GM23338 (cell line): Measurements from ENCODE around the gene CIB1.

Experiments used
- CREB1 ChIP-seq: fragments of 250-450 bp; sonication (Bioruptor Pico); IDR thresholded peaks from 2 replicates; pipeline ENCODE4 v1.5.0; 2020; ENCODE audit warnings: low read depth, mild to moderate bottlenecking, moderate library complexity
- EZH2 ChIP-seq: fragments of 200-600 bp; sonication (generic); IDR thresholded peaks from one replicate; pipeline ENCODE4 v1.8.0; 2017; ENCODE audit warnings: antibody characterized with exemption, mild to moderate bottlenecking, low read depth; ENCODE audit not compliant: unreplicated experiment
- EZH2phosphoT487 ChIP-seq: fragments of 200-600 bp; sonication (generic); IDR thresholded peaks from one replicate; pipeline ENCODE4 v1.8.1; 2018; ENCODE audit warnings: antibody characterized with exemption; ENCODE audit not compliant: unreplicated experiment
- JUNB ChIP-seq: IDR thresholded peaks from one replicate; pipeline ENCODE4 v1.6.1; 2016; ENCODE audit warnings: antibody characterized with exemption; ENCODE audit not compliant: unreplicated experiment
- POLR2AphosphoS5 ChIP-seq: IDR thresholded peaks from 2 replicates; pipeline ENCODE4 v1.6.1; 2016; ENCODE audit warnings: antibody characterized with exemption, low read depth
- TF ChIP-seq, protein P1 (sequence below), 2 experiments: fragments of 200-600 bp in 1 of 2; sonication (generic) in 1 of 2; conservative IDR thresholded peaks; 2 replicates each; pipeline versions ENCODE4 v1.5.1 to v1.6.1; 2016 to 2017; ENCODE audit warnings: antibody characterized with exemption in 2 of 2, low read depth in 2 of 2, mild to moderate bottlenecking in 2 of 2, moderate library complexity in 1 of 2
- TF ChIP-seq, protein P2 (sequence below): IDR thresholded peaks from one replicate; pipeline ENCODE4 v1.6.1; 2018; ENCODE audit warnings: antibody characterized with exemption; ENCODE audit not compliant: unreplicated experiment

DNA sequence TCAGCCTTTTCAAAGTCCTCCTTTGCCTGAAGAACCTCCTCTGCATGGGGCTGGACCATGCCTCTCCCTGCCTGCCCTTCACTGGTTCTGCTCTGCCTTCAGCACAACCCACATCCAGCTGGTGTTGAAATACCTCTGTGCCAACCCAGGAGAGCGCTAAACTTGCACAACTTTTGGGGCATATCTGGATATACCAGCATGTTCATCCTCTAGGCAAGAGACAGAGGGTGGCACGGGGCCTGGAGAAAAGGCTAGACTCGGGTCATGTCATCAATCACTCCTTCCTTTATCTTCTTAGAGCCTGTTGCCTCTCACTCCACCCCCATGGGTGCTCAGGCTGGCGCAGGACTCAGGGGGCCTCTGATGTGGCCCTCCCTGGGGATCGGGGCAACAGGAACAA, 27.9 kb downstream of the CIB1 start:
- TF ChIP-seq, protein P1, sequence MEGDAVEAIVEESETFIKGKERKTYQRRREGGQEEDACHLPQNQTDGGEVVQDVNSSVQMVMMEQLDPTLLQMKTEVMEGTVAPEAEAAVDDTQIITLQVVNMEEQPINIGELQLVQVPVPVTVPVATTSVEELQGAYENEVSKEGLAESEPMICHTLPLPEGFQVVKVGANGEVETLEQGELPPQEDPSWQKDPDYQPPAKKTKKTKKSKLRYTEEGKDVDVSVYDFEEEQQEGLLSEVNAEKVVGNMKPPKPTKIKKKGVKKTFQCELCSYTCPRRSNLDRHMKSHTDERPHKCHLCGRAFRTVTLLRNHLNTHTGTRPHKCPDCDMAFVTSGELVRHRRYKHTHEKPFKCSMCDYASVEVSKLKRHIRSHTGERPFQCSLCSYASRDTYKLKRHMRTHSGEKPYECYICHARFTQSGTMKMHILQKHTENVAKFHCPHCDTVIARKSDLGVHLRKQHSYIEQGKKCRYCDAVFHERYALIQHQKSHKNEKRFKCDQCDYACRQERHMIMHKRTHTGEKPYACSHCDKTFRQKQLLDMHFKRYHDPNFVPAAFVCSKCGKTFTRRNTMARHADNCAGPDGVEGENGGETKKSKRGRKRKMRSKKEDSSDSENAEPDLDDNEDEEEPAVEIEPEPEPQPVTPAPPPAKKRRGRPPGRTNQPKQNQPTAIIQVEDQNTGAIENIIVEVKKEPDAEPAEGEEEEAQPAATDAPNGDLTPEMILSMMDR (conservative IDR thresholded peaks at IDR 0.05; ENCODE audit: low read depth in 2 of 2): no peak
- TF ChIP-seq, protein P2, sequence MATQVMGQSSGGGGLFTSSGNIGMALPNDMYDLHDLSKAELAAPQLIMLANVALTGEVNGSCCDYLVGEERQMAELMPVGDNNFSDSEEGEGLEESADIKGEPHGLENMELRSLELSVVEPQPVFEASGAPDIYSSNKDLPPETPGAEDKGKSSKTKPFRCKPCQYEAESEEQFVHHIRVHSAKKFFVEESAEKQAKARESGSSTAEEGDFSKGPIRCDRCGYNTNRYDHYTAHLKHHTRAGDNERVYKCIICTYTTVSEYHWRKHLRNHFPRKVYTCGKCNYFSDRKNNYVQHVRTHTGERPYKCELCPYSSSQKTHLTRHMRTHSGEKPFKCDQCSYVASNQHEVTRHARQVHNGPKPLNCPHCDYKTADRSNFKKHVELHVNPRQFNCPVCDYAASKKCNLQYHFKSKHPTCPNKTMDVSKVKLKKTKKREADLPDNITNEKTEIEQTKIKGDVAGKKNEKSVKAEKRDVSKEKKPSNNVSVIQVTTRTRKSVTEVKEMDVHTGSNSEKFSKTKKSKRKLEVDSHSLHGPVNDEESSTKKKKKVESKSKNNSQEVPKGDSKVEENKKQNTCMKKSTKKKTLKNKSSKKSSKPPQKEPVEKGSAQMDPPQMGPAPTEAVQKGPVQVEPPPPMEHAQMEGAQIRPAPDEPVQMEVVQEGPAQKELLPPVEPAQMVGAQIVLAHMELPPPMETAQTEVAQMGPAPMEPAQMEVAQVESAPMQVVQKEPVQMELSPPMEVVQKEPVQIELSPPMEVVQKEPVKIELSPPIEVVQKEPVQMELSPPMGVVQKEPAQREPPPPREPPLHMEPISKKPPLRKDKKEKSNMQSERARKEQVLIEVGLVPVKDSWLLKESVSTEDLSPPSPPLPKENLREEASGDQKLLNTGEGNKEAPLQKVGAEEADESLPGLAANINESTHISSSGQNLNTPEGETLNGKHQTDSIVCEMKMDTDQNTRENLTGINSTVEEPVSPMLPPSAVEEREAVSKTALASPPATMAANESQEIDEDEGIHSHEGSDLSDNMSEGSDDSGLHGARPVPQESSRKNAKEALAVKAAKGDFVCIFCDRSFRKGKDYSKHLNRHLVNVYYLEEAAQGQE: no peak
- TF ChIP-seq JUNB (no peak), POLR2AphosphoS5 (no peak), CREB1 (CRISPR knock-in tag) (no peak), EZH2phosphoT487 (no peak), EZH2 (no peak)
